GM12874 (cell line): ENCODE measurements around the gene DPP10.

ENCODE experiments used
- TF ChIP-seq, protein P1 (sequence below): IDR thresholded peaks from 2 replicates; pipeline ENCODE4 v1.5.1; 2011; ENCODE audit warnings: low read depth, mild to moderate bottlenecking, control low read depth, low read length, moderate library complexity; ENCODE audit not compliant: insufficient read depth

Gene DPP10

DNA sequence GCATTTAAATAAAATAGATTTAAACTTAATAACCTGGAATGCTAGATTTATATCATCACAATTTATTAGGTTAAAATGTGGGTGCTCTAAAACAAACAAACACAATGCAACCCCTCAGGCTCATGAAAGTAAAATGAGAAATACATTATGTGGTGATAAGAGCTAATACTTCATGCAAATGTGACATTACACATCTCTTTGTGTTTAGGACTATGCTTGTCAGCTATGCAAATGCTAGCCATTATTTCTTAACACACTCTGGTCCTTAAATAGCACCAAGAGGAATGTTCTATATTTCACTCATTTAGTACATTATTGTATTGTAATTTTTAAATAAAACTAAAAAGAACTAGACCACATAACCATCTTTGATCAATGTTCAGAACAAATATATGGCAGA, 627.6 kb downstream of the DPP10 start:
- TF ChIP-seq, protein P1, sequence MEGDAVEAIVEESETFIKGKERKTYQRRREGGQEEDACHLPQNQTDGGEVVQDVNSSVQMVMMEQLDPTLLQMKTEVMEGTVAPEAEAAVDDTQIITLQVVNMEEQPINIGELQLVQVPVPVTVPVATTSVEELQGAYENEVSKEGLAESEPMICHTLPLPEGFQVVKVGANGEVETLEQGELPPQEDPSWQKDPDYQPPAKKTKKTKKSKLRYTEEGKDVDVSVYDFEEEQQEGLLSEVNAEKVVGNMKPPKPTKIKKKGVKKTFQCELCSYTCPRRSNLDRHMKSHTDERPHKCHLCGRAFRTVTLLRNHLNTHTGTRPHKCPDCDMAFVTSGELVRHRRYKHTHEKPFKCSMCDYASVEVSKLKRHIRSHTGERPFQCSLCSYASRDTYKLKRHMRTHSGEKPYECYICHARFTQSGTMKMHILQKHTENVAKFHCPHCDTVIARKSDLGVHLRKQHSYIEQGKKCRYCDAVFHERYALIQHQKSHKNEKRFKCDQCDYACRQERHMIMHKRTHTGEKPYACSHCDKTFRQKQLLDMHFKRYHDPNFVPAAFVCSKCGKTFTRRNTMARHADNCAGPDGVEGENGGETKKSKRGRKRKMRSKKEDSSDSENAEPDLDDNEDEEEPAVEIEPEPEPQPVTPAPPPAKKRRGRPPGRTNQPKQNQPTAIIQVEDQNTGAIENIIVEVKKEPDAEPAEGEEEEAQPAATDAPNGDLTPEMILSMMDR: no peak

DNA sequence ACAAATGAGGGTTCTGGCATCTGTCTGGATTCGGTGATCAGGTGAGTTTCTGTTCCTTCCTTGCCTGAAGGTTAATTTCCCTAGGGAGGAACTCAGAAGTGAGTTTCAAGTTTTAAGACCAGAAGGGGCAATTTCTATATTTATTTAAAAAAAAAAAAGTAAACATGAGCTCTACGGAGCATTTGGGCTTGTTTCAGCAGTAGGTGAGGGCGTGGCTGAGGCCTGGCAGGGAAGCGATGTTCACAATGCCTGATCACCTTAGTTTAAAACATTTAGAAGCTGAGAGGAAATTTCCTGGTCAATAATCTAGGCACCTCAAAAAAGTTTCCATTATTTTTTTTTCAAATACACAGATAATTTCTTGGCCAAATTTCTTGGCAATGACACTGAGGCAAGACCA, 629.1 kb downstream of the DPP10 start:
- TF ChIP-seq, protein P1: no peak

DNA sequence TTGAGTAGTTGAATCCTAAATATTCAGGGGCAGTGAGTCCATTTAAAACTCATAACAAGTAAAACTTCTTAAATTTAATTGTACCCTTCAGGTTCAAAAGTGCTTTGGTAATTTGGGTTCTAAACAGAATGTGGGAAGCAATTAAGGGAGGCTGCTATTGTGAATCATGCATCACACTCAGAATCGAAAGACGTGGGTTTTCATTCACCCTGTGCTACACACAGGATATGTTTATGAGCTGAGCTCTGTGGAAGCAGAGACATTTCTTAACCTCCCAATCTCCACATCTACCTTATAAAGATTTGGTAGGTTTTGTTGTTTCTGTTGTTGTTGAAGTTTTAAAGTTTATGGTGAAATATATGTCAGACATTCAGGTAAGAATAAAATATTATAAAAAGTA, 633.4 kb downstream of the DPP10 start:
- TF ChIP-seq, protein P1: no peak

DNA sequence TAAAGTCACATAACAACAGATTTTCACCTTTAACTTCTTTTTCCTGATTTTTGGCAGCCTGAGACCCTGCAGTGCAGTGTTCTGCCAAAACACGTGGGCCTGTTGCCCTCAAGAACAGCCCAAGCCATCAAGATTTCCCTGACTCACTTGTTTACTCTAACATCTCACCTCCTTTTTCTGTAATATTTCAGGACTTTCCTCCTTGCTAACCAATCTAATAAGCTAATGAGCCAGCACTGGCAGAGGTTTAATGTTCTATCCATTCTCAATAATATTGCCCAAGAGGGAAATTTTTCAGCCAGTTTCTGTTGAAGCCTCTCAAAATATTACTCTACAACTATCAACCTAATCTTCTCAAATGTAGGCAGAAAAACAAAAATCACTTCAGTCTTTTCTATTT, 635.2 kb downstream of the DPP10 start:
- TF ChIP-seq, protein P1: no peak

DNA sequence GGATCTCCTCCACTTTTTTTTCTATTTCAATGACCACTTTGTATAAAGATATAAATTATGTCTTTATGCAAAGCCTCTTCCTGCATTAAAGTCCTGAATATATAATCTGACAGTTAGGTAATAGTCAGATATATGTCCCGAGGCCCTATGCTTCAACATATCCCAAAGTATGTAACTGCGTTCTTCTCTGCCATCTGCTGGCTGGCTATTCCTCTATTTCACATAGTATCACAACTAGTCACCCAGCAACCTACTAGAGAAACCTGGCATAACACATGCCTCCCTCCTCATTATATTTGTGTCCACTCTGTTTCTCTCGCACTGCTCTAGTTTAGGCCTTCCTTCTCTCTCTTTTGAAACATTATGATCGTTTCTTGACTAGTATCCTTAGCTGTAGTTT, 640.8 kb downstream of the DPP10 start:
- TF ChIP-seq, protein P1: no peak

DNA sequence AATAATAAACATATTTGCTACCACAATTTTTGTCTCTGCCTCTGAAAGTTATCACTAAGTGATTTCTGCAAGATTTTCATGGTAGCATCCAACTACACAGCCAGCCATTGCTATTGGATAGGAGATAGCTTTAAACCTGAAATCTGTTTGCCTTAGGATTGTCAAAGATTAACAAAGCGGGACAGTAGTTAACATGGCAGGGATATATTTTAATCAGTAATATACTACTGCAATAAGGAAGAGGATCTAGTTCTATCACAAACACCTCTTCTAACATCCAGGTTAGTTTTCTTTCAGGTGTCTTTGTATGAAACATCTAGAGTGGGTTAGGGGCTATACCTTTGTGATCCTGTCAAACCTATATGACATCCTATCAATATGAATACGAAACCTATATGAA, 641.3 kb downstream of the DPP10 start:
- TF ChIP-seq, protein P1: no peak

DNA sequence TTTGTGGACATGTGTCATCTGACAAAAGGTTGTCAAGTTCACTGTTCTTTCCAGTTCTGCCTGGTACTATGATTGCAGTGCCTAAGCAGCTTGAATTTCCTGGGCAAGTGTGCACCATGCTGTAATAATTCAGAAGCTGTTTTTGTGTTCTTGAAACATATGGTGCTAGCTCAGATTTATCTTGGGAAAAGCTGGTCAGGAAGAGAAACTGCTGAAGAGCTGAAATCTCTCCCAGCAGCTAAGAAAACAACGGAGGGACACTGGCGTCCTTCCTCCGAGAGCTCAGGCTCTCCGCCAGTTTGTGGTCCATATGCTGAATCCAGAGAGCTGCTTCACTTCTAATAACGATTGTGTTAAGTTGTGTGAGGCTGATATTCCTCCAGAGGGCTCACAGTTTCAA, 642.0 kb downstream of the DPP10 start:
- TF ChIP-seq, protein P1: no peak

DNA sequence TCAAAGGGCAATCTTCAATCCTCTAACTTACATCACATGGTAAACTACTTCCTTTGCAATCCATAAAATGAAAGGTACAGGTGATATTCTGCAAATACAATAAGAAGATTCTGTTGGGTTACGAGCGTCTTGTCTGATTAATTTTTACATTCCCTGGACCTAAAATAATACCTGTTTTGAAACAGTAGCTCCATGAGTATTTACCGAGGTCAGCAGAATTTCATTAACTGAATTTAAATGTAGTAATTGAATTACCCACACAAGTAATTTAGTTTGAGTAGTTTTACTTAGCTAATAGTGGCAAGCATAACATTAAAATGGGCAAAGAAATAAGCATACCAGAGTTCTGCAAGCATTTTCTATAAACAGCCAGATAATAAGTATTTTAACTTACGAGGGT, 652.0 kb downstream of the DPP10 start:
- TF ChIP-seq, protein P1: no peak
